HepG2 (cell line): ENCODE results near the gene ONECUT3. TPM values are rescaled to one million over a fixed set of nuclear protein-coding genes. Genes with fewer than 3 reads are reported as not detected.
A peak's percentile ranks its signal among the peaks of the same experiment; 100 is the strongest.

Experiments used
- ATAC-seq: fragments of 200-7000 bp; cut with Tn5 transposase; 3 replicates; pipeline ENCODE4 v1.9.1; 2020; ENCODE audit warnings: mild to moderate bottlenecking, moderate library complexity
- BruUV-seq: library from RNA; stranded (reverse); fragments of 400-500 nt; replicated peaks from 2 replicates; lab custom pipeline; 2021; lab: Mats Ljungman, UMichigan
- CTCF ChIA-PET: fragments of 300-600 bp; formaldehyde crosslinking; extraction: SDS; loops from one replicate; lab custom pipeline; 2021; ENCODE audit warnings: low total read pairs, inconsistent platforms, low intra/inter-chr PET ratio; lab: Yijun Ruan, JAX
- POLR2A ChIA-PET: fragments of 350-600 bp; sonication (Branson Sonifier 250); formaldehyde crosslinking; loops from one replicate; lab custom pipeline; 2020; ENCODE audit warnings: antibody characterized with exemption, inconsistent platforms; lab: Yijun Ruan, JAX
- DNase-seq: peaks from one replicate; pipeline ENCODE4 v3.0.0-alpha.2; 2015; ENCODE audit warnings: low spot score
- FAIRE-seq: peaks from 3 replicates; lab custom pipeline; 2011; peaks lifted over from hg19 to GRCh38; lab: Jason Lieb, UNC
- H2AFZ ChIP-seq: one replicate; pipeline ENCODE4 v1.6.1; 2011; ENCODE audit warnings: low read length, inconsistent platforms
- H3K27ac ChIP-seq: fragments of 300-600 bp; 3 replicates; pipeline ENCODE4 v1.8.0; 2011; ENCODE audit warnings: mixed run types, mild to moderate bottlenecking, mixed read lengths, low read length, inconsistent platforms; ENCODE audit not compliant: insufficient read depth; ENCODE audit errors: extremely low read length
- H3K27me3 ChIP-seq, 2 experiments: fragments of 200-600 bp in 1 of 2; 2 replicates in 1 of 2; 3 replicates in 1 of 2; pipeline versions ENCODE4 v1.6.0 to v1.8.0; 2011; ENCODE audit warnings: low read length in 2 of 2, mild to moderate bottlenecking in 2 of 2, moderate library complexity in 2 of 2, inconsistent platforms in 1 of 2; ENCODE audit not compliant: insufficient read depth in 2 of 2, control insufficient read depth in 1 of 2
- H3K36me3 ChIP-seq, 2 experiments: fragments of 200-600 bp in 1 of 2; replicated peaks in 1 of 2; 2 replicates in 1 of 2; 3 replicates in 1 of 2; pipeline versions ENCODE4 v1.5.1 to v1.8.0; 2011; ENCODE audit warnings: low read length in 2 of 2, inconsistent platforms in 1 of 2; ENCODE audit not compliant: insufficient read depth in 2 of 2, control insufficient read depth in 1 of 2
- H3K4me1 ChIP-seq: 2 replicates; pipeline ENCODE4 v1.5.1; 2012; ENCODE audit warnings: low read length, inconsistent platforms; ENCODE audit not compliant: insufficient read depth
- H3K4me2 ChIP-seq: 2 replicates; pipeline ENCODE4 v1.6.0; 2011; ENCODE audit warnings: low read depth, low read length, inconsistent platforms
- H3K4me3 ChIP-seq, 3 experiments: fragments of 200-600 bp in 1 of 3; sonication (generic), shearing (Covaris generic) in 1 of 3; replicated peaks in 1 of 3; 2 replicates each; pipeline ENCODE4 v1.5.1; 2011 to 2016; ENCODE audit warnings: low read length in 3 of 3, inconsistent platforms in 2 of 3, low read depth in 2 of 3, mild to moderate bottlenecking in 2 of 3, control low read depth in 1 of 3, mixed read lengths in 1 of 3; ENCODE audit not compliant: insufficient read depth in 1 of 3
- H3K79me2 ChIP-seq: one replicate; pipeline ENCODE4 v1.6.1; 2011; ENCODE audit warnings: low read length, inconsistent platforms; ENCODE audit not compliant: insufficient read depth
- H3K9ac ChIP-seq: 2 replicates; pipeline ENCODE4 v1.6.0; 2011; ENCODE audit warnings: mild to moderate bottlenecking, low read depth, low read length, inconsistent platforms; ENCODE audit not compliant: insufficient read depth
- H3K9me3 ChIP-seq: 2 replicates; pipeline ENCODE4 v1.5.1; 2012; ENCODE audit warnings: mild to moderate bottlenecking, low read length
- H4K20me1 ChIP-seq: 2 replicates; pipeline ENCODE4 v1.6.0; 2011; ENCODE audit warnings: inconsistent platforms, mild to moderate bottlenecking, low read length, moderate library complexity; ENCODE audit not compliant: insufficient read depth
- CEBPB ChIP-seq: IDR thresholded peaks from 2 replicates; pipeline ENCODE4 v1.6.1; 2011; ENCODE audit warnings: low read depth, low read length, improper control_type of control experiment, borderline replicate concordance
- WGBS: methylation state at CpG from one replicate; pipeline ENCODE4 v1.1.6; 2017; ENCODE audit warnings: low lambda C conversion rate; 5-methylcytosine and 5-hydroxymethylcytosine counted together
- in situ Hi-C: cut with HindIII; loops from 2 replicates; pipeline ENCODE4 v1.10.0; 2017; ENCODE audit warnings: low pct_unique_long_range_greater_than_20kb; ENCODE audit not compliant: extremely low pct_ligation_motif_present
- intact Hi-C: fragments of 100-400 bp; cut with micrococcal nuclease; formaldehyde crosslinking; loops from one replicate; pipeline ENCODE4 v1.10.0; 2022; ENCODE audit not compliant: unreplicated experiment
- polyA plus RNA-seq, 8 experiments: library from polyadenylated mRNA; depleted of rRNA in 3 of 8; stranded (reverse) in 7 of 8; unstranded in 1 of 8; fragments of >200 nt; fragmentation: Illumina TruSeq in 4 of 8; extraction: Trizol in 4 of 8; gene quantifications; 2 replicates each; pipeline versions ENCODE4 v1.2.1 to v1.2.3, GENCODE V29; 2011 to 2016; ENCODE audit warnings: low read depth in 4 of 8, missing spikeins in 1 of 8, mixed read lengths in 1 of 8; ENCODE audit not compliant: insufficient read depth in 1 of 8
- total RNA-seq, 5 experiments: library from RNA; depleted of rRNA; stranded (reverse); fragments of >200 nt; fragmentation: Illumina TruSeq; extraction: Trizol; gene quantifications; 2 replicates each; pipeline ENCODE4 v1.2.3, GENCODE V29; 2016; ENCODE audit warnings: low read depth in 1 of 5
- TF ChIP-seq, protein P1 (sequence below): sonication (generic); formaldehyde crosslinking; IDR thresholded peaks from 2 replicates; pipeline ENCODE4 v1.4.0; 2020; ENCODE audit warnings: mild to moderate bottlenecking, low read depth, missing genetic modification reagents
- TF ChIP-seq, protein P2 (sequence below): sonication (generic); formaldehyde crosslinking; IDR thresholded peaks from 2 replicates; pipeline ENCODE4 v1.5.0; 2020; ENCODE audit warnings: mild to moderate bottlenecking, missing genetic modification reagents, moderate library complexity

ONECUT3 gene
- total and polyA plus RNA-seq, 2 of the 13 experiments (the other 11 are each of a cell fraction or from before 2014, with no cell fraction given) = under 0.01 TPM; not detected in 1

DNA sequence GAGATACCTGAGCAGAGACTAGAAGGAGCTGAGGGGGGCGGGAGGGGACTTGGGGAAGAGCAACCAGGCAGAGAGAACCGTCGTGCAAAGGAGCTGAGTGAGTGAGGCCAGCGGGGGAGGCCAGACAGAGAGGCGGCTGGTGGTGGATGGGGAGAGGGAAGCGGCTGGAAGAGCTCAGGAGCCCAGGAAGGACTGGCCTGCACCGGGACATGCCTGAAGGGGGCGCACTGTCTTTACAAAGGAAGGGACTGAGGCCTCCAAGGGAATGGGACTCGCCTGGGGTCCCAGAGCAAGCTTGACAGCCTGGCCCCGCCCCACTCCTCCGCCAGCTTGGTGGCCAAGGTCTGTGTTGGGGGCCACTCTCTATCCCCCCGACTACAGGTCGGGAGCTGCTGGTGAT lies 14.9 kb downstream of the ONECUT3 start:
- ChIA-PET POLR2A (no interaction called here), CTCF (interaction anchor here (3.6 kb wide), 1 partner anchor 96 kb away, joined by 38 read pairs; no protein-coding TSS in a partner anchor)
- H3K4me3 ChIP-seq = no peak overlapping the region
- 6% methylated on average over 12 of the region's 13 CpGs for WGBS
- H3K4me2 ChIP-seq = no peak overlapping the region
- intact Hi-C loops = loop anchor here (10.0 kb wide), 1 partner anchor 223 kb away; no protein-coding TSS in a partner anchor
- H3K27me3 ChIP-seq = peaks cover 11 to 59% of the 10 kb centered on the region in 2 experiments
- peaks cover 10% of the 10 kb centered on the region for H3K9me3 ChIP-seq
- in situ Hi-C loops = loop anchor here (5.0 kb wide), 1 partner anchor 96 kb away; no protein-coding TSS in a partner anchor
- no peaks in the 10 kb centered on the region for H3K79me2 ChIP-seq
- TF ChIP-seq, protein P1, sequence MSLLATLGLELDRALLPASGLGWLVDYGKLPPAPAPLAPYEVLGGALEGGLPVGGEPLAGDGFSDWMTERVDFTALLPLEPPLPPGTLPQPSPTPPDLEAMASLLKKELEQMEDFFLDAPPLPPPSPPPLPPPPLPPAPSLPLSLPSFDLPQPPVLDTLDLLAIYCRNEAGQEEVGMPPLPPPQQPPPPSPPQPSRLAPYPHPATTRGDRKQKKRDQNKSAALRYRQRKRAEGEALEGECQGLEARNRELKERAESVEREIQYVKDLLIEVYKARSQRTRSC (CRISPR knock-in tag) = no peak
- TF ChIP-seq, protein P2, sequence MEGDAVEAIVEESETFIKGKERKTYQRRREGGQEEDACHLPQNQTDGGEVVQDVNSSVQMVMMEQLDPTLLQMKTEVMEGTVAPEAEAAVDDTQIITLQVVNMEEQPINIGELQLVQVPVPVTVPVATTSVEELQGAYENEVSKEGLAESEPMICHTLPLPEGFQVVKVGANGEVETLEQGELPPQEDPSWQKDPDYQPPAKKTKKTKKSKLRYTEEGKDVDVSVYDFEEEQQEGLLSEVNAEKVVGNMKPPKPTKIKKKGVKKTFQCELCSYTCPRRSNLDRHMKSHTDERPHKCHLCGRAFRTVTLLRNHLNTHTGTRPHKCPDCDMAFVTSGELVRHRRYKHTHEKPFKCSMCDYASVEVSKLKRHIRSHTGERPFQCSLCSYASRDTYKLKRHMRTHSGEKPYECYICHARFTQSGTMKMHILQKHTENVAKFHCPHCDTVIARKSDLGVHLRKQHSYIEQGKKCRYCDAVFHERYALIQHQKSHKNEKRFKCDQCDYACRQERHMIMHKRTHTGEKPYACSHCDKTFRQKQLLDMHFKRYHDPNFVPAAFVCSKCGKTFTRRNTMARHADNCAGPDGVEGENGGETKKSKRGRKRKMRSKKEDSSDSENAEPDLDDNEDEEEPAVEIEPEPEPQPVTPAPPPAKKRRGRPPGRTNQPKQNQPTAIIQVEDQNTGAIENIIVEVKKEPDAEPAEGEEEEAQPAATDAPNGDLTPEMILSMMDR = peak; percentile 52
- no peak for TF ChIP-seq CEBPB
- no peak overlapping the region for H3K9ac ChIP-seq
- H4K20me1 ChIP-seq = peaks cover 3% of the 10 kb centered on the region
- ATAC-seq (peak; percentile 77), FAIRE-seq (no peak), DNase-seq (peak; percentile 16)
- H3K36me3 ChIP-seq = no peaks in the 10 kb centered on the region
- no peak overlapping the region for H2AFZ ChIP-seq
- no TSS peak for BruUV-seq
- no peak overlapping the region for H3K27ac ChIP-seq
- no peaks in the 10 kb centered on the region for H3K4me1 ChIP-seq
